GM21390 (cell line): Measurements from ENCODE around the gene C2.

Experiments used
- ATAC-seq: cut with Tn5 transposase; IDR thresholded peaks from one replicate; pipeline ENCODE4 v1.9.1; 2021; ENCODE audit not compliant: unreplicated experiment

C2 gene

DNA sequence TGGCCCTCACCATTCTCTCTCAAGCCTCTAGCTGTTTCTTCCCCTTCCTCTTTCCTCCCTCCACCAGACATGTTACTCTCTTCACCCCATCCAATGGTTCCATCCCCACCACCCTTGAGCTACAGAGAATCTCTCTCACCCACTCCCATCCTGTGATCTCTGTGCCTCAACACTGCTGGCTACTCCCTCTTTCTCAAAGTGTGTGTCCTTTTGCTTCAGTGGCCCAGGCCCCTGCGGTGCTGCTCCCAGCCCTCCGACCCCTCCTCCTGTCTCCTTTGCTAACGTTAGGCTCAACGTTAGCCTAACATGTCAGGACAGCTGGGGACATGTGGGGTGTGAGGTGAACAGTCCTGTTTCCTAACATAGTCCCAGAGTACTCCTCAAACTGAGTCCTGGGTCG lies 25.4 kb downstream of the C2 start:
- ATAC-seq = no peak

DNA sequence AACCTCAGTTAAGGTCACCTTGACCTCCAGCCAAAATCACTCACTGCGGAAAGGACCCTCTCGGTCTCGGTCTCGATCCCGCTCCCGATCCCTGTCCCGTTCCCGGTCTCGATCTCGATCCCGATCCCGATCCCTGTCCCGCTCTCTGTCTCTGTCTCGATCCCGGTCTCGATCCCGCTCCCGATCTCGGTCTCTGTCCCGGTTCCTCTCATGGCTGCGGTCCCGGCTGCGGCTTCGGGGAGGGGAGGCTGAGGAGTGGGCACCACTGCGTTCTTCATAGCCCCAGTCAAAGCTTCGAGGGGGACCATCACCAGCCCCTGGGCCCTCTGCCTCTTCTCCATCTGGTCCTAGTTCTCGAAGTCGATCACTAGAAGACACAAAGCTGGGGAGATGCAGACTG lies 27.0 kb downstream of the C2 start:
- ATAC-seq = no peak

- ATAC-seq = no peak
These were observed 29.3 kb downstream of the C2 start for GRCh38 chr6:31956796-31957195.

DNA sequence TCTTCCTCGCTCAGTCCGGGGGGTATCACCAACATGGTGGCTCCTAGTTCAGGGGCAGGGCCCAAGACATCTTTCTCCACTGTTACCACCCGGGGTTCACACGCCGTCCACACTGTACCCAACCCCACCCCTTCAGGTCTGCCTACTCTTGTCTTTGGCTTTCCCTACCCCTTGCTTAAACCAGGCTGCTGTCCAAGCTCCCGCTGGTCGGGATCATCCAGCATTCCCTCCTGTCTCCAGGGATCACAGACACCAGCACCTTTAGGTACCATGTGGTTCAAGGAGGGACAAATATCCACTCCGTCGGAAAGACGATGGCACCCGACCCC lies 30.9 kb downstream of the C2 start:
- no peak for ATAC-seq

GRCh38 chr6:31958741-31959739 lies 31.5 kb downstream of the C2 start, which contains the start of the genes NELFE and SKIC2:
TSS of gene NELFE (minus strand) at chr6:31958971. CDS start at chr6:31958446, 525 bp downstream.
TSS of gene SKIC2 (plus strand) at chr6:31959175. CDS start at chr6:31959193, 18 bp downstream.
- ATAC-seq = peak; percentile 95

DNA sequence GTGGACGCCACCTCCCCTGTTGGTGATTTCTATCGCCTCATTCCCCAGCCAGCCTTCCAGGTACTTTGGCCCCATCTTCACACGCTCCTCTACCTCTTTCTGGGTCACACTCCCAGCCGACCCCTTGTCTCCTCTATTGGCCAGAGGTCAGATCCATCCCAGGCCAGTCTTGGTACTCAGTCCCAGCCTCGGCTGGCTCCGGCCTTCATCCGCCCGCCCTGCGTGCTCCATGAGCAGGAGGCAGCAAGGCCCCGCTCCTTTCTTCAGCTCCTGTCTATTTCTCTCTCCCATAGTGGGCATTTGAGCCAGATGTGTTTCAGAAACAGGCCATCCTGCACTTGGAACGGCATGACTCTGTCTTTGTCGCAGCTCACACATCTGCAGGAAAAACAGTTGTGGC lies 34.1 kb downstream of the C2 start:
- ATAC-seq = no peak

- ATAC-seq = no peak
These were observed 36.4 kb downstream of the C2 start for GRCh38 chr6:31963921-31964320.

- no peak for ATAC-seq
These were observed 38.2 kb downstream of the C2 start for GRCh38 chr6:31965700-31966099.

- ATAC-seq = no peak
These were observed 39.0 kb downstream of the C2 start for GRCh38 chr6:31966506-31966905.

- no peak for ATAC-seq
These were observed 39.7 kb downstream of the C2 start for GRCh38 chr6:31966997-31967925.

DNA sequence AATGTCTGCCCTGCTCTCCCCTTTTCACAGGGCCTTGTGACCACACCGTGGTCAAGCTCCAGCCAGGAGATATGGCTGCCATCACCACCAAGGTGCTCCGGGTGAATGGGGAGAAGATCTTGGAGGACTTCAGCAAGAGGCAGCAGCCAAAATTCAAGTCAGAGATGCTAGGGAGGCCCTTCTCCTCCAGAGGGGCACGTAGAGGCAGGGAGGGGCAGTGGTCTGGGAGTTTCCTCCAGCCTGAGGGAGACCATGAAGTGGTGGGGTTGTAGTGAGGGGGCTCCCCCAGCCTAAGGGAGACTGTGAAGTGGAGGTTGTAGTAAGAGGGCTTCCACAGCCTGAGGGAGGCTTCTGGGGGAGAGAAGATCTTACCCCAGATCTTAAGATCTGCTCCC lies 40.4 kb downstream of the C2 start:
- ATAC-seq = no peak

GRCh38 chr6:31968326-31968725 lies 40.8 kb downstream of the C2 start:
- no peak for ATAC-seq

- no peak for ATAC-seq
These were observed 41.5 kb downstream of the C2 start for GRCh38 chr6:31968791-31969711.

DNA sequence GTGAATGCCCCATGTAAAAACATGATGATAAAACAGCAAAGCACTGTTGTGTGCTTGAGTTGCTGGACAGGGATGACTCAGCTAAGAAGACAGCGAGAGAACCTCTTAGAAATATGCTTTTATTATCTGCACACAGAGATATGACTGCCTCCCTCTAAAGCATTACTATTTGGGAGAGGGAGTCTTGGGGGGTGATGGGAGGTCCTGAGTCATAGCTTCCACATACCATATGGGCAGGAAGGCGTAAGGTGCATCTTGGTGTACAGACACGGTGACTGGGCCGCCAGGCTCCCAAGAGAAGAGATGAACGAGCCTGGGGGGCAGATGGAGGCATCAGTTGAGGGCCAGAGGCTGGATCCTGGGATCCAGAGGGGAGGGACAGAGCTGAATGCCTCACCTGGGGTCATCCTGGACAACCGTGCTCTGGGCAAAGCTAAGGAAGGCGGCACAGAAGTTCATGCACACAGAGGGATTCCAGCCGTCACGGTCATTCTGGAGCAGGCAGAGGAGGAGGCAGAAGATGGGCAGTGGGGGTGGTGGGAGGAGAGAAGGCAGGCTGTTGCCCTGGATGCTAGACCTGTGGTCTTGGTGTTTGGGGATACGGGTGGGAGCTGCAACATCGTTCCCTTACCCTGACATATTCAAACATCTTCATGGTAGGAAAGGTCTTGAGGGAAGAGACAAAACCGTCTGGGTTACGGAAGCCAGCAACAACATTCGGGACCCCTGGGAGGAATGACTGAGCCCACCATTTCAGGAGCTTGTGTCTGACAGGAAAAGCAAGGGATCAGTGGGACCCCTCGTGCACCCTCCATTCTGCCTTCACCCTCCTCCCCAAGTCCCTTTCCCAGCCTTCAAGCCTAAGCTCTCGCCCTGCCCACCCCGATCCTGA lies 42.4 kb downstream of the C2 start:
- no peak for ATAC-seq

DNA sequence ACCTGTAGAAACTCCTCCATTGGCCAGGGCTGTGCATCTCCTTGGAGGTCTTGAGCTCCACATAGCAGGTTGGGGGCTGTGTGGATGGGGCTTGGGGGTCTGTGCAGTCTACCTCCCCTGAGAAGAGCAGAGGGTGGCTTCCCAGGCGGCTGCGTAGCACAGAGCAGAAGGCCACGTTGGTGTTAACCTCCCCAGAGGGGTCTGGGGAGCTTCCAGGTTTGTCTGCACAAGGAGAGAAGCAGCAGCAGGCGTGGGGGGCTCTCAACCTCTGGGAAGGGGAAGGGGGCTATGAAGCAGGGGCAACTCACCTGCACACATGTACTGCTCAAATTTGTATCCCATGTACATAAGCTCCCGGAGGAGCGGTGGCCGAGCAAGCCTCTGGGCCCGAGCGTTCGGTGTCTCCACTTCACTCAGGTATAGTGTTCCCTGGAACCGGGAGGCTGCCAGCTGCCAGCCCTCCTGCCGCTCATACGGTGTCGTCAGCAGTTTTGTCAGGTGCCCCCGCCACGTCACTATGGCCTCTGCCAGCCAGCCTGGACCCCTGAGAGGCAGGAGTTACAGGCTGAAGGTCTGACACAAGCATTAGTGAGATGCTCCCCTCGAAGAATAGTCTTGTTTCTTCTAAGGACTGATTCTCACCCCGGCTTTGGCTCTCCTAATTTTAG lies 43.2 kb downstream of the C2 start:
- no peak for ATAC-seq

DNA sequence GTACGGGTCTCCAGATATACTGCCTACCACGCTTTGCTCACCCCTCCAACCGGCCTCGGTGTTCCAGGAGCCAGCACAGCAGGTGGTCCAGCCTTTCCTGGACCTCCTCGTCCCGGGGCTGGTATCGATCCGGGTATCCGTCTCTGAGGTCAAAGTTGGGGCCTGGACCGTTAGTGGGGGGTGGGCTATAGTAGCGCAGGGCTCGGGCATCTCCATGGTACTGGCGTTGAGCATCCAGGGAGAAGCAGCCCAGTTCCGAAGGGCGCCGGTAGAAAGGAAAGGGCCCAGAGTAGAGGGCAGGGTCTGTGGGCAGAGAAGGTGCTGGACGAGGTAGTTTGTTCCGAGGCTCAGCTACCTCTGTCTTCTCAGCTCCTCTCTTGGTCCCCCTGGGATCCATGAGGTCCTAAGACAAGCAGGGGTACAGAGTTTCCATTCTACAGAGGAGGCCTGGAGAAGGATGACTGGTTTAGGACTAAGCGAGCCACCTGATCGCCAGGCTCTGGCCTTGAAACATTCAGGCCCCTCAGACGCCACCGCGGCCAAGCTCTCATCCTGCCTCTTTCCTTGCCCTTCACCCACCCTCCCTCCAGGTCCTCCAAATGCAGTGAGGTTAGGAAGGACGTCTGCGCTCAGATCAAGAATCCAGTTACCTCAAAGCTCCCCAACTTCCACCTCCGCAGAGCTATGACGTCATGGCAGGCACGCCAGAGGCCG lies 43.9 kb downstream of the C2 start:
- ATAC-seq = no peak

DNA sequence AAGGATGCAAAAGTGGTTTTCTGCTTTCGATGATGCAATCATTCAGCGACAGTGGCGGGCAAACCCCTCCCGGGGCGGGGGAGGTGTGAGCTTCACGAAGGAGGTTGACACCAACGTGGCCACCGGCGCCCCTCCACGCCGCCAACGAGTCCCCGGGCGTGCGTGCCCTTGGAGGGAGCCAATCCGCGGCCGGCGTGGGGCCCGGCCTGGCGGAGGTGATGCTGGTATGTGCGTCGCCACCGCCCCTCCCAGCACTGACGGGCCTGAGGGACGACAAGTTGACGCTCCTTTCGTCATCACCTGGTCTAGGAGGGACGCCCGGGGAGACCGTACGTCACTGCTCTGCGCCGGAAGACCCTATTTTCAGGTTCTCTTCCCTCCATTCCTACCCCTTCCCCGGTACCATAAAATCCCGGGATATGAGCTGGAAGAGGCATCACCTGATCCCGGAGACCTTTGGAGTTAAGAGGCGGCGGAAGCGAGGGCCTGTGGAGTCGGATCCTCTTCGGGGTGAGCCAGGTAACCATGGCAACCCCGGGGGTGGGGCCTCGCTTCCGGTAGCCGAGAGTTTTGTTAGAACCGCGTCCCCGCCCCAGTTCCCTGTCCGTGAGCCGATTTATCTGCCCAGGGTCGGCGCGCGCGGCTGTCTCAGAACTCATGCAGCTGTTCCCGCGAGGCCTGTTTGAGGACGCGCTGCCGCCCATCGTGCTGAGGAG lies 44.6 kb downstream of the C2 start, which contains the start of gene DXO:
DXO (minus strand) TSS at position 146 of the 716 bp plus-strand sequence. CDS start 463 bp downstream, outside the sequence.
- ATAC-seq = peak; percentile 85
